Uterus (tissue), 4 donors: ENCODE data around the gene ADO. TPM values are rescaled to one million over a fixed set of nuclear protein-coding genes. Genes with fewer than 3 reads are reported as not detected.

Source experiments
- DNase-seq, 2 donors: peaks; one replicate each; pipeline ENCODE4 v3.0.0-alpha.2; 2019 to 2020
- H3K27ac ChIP-seq, 2 donors: fragments of 200-600 bp; sonication (generic); 1 replicate in 1 of 2; 2 replicates in 1 of 2; pipeline ENCODE4 v1.5.1; 2016 to 2018
- H3K27me3 ChIP-seq, 2 donors: fragments of 200-600 bp; sonication (generic); one replicate each; pipeline ENCODE4 v1.5.1; 2018 to 2019; ENCODE audit warnings: control low read depth in 1 of 2
- H3K36me3 ChIP-seq, 2 donors: fragments of 200-600 bp; sonication (generic); one replicate each; pipeline ENCODE4 v1.5.1; 2019; ENCODE audit warnings: control low read depth in 1 of 2
- H3K4me1 ChIP-seq, 2 donors: fragments of 200-600 bp; sonication (generic); one replicate each; pipeline ENCODE4 v1.5.1; 2018 to 2019; ENCODE audit warnings: control low read depth in 1 of 2
- H3K4me3 ChIP-seq, 2 donors: fragments of 200-600 bp; sonication (generic); 1 replicate in 1 of 2; 2 replicates in 1 of 2; pipeline ENCODE4 v1.5.1; 2018 to 2019; ENCODE audit warnings: mild to moderate bottlenecking in 1 of 2
- H3K9me3 ChIP-seq, 2 donors: fragments of 200-600 bp; sonication (generic); one replicate each; pipeline ENCODE4 v1.5.1; 2019; ENCODE audit warnings: control low read depth in 1 of 2
- POLR2A ChIP-seq, 2 donors: fragments of 450-650 bp; IDR thresholded peaks; one replicate each; pipeline ENCODE4 v1.6.1; 2016; ENCODE audit warnings: antibody characterized with exemption in 2 of 2, mild to moderate bottlenecking in 1 of 2, moderate library complexity in 1 of 2
- intact Hi-C: fragments of 100-400 bp; cut with DNase I; formaldehyde crosslinking; loops from one replicate; pipeline ENCODE4 v1.15.1; 2023; ENCODE audit warnings: low total_unique reads
- total RNA-seq, 4 donors: library from RNA; depleted of rRNA in 3 of 4; stranded (reverse); fragments of >200 nt in 3 of 4; gene quantifications; one replicate each; pipeline versions ENCODE4 v1.1.0 to v1.2.4, GENCODE V29; 2014 to 2023
- TF ChIP-seq, protein P1 (sequence below), 4 experiments: fragments of 200-600 bp in 2 of 4; fragments of 450-650 bp in 2 of 4; sonication (generic) in 2 of 4; IDR thresholded peaks; one replicate each; pipeline ENCODE4 v1.5.1; 2016 to 2019; ENCODE audit warnings: antibody characterized with exemption in 4 of 4, mild to moderate bottlenecking in 2 of 4, moderate library complexity in 1 of 4
- donor health status: DM: yes; HTN: yes; CAD: no.

The ADO gene
- total RNA-seq, 4 donors from 2014 or later: 10.8 to 27.0 (median 18.9) TPM

DNA sequence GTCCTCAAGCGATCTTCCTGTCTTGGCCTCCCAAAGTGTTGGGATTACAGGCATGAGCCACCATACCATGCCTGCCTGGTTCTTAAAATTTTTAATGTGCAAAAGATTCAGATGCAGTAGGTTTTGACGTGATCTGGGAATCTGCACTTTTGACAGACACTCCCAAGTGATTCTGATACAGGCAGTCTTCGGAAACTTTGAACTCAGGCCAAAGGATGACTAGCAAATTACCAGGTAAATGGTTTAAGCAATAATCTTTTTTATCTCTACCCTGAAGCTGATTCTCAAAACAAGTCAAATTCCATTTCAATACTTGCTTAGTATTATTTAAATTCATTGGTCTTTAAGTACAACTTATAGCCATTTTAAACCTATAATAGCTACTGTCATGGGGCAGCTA, 2.6 kb upstream of the ADO start:
- intact Hi-C loops: no loop called here
- Histone ChIP-seq H3K27ac (no peak overlapping the region), H3K36me3 (no peaks in the 10 kb centered on the region), H3K9me3 (no peaks in the 10 kb centered on the region), H3K4me3 (no peak overlapping the region), H3K27me3 (no peaks in the 10 kb centered on the region), H3K4me1 (no peaks in the 10 kb centered on the region)
- no peak for DNase-seq
- TF ChIP-seq, protein P1, sequence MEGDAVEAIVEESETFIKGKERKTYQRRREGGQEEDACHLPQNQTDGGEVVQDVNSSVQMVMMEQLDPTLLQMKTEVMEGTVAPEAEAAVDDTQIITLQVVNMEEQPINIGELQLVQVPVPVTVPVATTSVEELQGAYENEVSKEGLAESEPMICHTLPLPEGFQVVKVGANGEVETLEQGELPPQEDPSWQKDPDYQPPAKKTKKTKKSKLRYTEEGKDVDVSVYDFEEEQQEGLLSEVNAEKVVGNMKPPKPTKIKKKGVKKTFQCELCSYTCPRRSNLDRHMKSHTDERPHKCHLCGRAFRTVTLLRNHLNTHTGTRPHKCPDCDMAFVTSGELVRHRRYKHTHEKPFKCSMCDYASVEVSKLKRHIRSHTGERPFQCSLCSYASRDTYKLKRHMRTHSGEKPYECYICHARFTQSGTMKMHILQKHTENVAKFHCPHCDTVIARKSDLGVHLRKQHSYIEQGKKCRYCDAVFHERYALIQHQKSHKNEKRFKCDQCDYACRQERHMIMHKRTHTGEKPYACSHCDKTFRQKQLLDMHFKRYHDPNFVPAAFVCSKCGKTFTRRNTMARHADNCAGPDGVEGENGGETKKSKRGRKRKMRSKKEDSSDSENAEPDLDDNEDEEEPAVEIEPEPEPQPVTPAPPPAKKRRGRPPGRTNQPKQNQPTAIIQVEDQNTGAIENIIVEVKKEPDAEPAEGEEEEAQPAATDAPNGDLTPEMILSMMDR (IDR thresholded peaks at IDR 0.05): no peak
- no peak for TF ChIP-seq POLR2A (IDR thresholded peaks at IDR 0.05)

DNA sequence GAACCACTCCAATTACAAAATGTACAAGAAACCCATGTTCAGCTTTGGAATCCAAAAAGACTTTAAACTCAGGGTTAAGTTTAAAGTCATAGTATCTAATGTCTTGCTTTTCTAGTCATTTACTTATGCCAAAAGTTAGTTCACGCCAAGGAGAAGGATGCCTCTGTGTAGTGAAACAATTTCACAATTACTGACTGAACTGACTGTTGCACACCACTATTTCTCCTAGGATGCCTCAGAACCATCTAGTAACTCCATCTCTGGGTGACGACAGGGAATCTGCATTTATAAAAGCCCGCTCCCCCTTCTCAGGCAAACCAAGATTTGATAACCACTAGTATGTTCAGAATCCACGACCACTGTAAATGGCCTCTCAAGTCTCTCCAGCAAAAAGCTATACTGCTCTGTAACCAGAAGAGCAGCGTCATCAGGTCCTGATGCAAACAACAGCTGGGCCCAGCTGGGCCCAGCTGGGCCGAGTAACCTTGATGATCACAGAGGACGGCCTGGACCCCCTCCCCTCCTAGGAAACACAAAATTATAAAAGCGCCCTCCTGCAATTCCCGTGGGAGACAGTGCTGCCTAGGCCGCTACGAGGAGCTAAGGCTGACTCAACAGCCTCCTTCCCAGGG, 680 bp upstream of the ADO start:
- H3K4me1 ChIP-seq: no peaks in the 10 kb centered on the region
- TF ChIP-seq, protein P1 (IDR thresholded peaks at IDR 0.05): no peak
- TF ChIP-seq POLR2A (IDR thresholded peaks at IDR 0.05): no peak
- H3K27ac ChIP-seq: peak overlapping the region; percentile 90 to 96
- H3K27me3 ChIP-seq: no peaks in the 10 kb centered on the region
- intact Hi-C loops: no loop called here
- DNase-seq: no peak
- H3K36me3 ChIP-seq: peaks cover 0 to 2% of the 10 kb centered on the region in 2 donors
- H3K4me3 ChIP-seq: peak overlapping the region; percentile 65 to 72
- H3K9me3 ChIP-seq: no peaks in the 10 kb centered on the region

DNA sequence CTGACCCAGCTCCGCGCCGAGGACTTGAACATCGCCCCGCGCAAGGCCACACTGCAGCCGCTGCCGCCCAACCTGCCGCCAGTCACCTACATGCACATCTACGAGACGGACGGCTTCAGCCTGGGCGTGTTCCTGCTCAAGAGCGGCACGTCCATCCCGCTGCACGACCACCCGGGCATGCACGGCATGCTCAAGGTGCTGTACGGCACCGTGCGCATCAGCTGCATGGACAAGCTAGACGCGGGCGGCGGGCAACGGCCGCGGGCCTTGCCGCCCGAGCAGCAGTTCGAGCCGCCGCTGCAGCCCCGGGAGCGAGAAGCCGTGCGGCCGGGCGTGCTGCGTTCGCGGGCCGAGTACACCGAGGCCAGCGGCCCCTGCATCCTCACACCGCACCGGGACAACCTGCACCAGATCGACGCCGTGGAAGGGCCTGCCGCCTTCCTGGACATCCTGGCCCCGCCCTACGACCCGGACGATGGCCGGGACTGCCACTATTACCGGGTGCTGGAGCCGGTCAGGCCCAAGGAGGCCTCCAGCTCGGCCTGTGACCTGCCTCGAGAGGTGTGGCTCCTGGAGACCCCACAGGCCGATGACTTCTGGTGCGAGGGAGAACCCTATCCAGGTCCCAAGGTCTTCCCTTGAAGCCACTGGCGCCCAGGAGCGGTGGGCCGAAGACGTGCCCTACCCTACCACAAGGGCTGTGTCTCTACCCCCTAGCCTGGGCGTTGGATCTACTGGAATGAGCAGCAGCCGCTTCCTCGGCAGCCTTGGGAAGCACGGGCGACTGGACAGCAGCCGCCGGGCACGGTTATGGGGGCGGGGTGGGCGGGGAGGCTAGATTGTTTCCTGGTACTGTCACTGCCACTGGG, 945 bp downstream of the ADO start:
- no peaks in the 10 kb centered on the region for H3K27me3 ChIP-seq
- H3K27ac ChIP-seq: peak overlapping the region; percentile 90 to 96
- H3K4me3 ChIP-seq: peak overlapping the region; percentile 65 to 72
- intact Hi-C loops: no loop called here
- TF ChIP-seq POLR2A (IDR thresholded peaks at IDR 0.05): no peak
- TF ChIP-seq, protein P1 (IDR thresholded peaks at IDR 0.05): no peak
- peaks cover 0 to 2% of the 10 kb centered on the region in 2 donors for H3K36me3 ChIP-seq
- no peaks in the 10 kb centered on the region for H3K9me3 ChIP-seq
- no peaks in the 10 kb centered on the region for H3K4me1 ChIP-seq
- DNase-seq: no peak

DNA sequence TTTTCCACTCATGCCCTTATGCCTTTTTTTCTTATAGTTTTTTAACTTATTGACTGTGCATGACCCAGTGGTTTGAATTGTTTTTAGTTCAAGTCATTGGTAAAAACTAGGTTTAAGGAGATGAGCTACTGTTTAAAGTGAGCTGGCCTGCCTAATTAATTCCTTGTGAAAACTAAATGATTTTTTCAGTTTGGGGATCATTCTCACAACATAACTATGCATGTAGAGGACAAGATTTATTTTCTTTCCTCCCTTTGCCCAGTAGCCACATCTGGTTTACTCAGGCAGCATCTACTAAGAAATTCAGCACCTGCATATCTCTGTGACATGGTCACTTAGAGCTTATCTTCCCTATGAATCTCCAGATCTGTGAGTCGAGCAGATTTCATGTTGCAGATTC, 1.7 kb downstream of the ADO start:
- TF ChIP-seq, protein P1 (IDR thresholded peaks at IDR 0.05): no peak
- no peak for DNase-seq
- Histone ChIP-seq H3K4me1 (no peaks in the 10 kb centered on the region), H3K4me3 (peak overlapping the region; percentile 65 to 72), H3K36me3 (peaks cover 0 to 2% of the 10 kb centered on the region in 2 donors), H3K9me3 (no peaks in the 10 kb centered on the region), H3K27me3 (no peaks in the 10 kb centered on the region), H3K27ac (peak overlapping the region in 1 of 2 donors; percentile 90)
- intact Hi-C loops: no loop called here
